Testis (tissue), 2 donors: ENCODE results near the gene CAMTA1.

Experiments used
- POLR2A ChIP-seq: fragments of 450-650 bp; IDR thresholded peaks from one replicate; pipeline ENCODE4 v1.6.1; 2017; ENCODE audit warnings: antibody characterized with exemption, mild to moderate bottlenecking, moderate library complexity
- TF ChIP-seq, protein P1 (sequence below), 3 experiments: fragments of 450-650 bp in 2 of 3; fragments of 200-600 bp in 1 of 3; sonication (generic) in 1 of 3; IDR thresholded peaks; one replicate each; pipeline ENCODE4 v1.5.1; 2016 to 2019; ENCODE audit warnings: antibody characterized with exemption in 3 of 3, mild to moderate bottlenecking in 2 of 3, moderate library complexity in 1 of 3

DNA sequence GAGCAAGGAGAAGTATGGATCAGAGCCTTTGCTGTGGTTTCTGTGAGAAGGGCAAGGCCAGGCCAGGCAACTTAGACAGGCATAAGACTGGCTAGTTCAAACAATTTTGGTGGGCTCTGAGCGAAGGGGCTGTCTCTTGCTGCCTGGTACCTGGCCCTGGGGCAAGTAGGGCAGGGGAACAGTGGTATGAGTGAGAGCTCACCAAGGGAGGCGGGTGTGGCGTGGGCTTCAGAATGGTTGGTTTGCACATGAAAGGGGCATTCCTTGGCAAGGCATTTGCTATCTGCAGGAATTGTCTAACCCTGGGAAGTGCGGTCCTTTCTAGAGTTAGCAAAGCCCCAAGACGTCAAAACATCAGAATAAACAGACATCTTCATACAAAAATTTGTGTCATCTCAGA, 210.5 kb downstream of the CAMTA1 start:
- TF ChIP-seq, protein P1, sequence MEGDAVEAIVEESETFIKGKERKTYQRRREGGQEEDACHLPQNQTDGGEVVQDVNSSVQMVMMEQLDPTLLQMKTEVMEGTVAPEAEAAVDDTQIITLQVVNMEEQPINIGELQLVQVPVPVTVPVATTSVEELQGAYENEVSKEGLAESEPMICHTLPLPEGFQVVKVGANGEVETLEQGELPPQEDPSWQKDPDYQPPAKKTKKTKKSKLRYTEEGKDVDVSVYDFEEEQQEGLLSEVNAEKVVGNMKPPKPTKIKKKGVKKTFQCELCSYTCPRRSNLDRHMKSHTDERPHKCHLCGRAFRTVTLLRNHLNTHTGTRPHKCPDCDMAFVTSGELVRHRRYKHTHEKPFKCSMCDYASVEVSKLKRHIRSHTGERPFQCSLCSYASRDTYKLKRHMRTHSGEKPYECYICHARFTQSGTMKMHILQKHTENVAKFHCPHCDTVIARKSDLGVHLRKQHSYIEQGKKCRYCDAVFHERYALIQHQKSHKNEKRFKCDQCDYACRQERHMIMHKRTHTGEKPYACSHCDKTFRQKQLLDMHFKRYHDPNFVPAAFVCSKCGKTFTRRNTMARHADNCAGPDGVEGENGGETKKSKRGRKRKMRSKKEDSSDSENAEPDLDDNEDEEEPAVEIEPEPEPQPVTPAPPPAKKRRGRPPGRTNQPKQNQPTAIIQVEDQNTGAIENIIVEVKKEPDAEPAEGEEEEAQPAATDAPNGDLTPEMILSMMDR (IDR thresholded peaks at IDR 0.05), result no peak
- TF ChIP-seq POLR2A, result no peak
